HAP-1 (cell line): Measurements from ENCODE around the gene NRG2.

Source experiments
- DNase-seq, 2 experiments: peaks; one replicate each; pipeline ENCODE4 v3.0.0-alpha.2; 2016 to 2020; ENCODE audit warnings: low spot score in 2 of 2
- H3K27me3 ChIP-seq: fragments of 250-450 bp; sonication (Bioruptor Pico); 2 replicates; pipeline ENCODE4 v1.5.1; 2020; ENCODE audit warnings: low read depth, mild to moderate bottlenecking, moderate library complexity
- H3K36me3 ChIP-seq: fragments of 250-450 bp; sonication (Bioruptor Pico); replicated peaks from 2 replicates; pipeline ENCODE4 v1.5.1; 2020; ENCODE audit warnings: mild to moderate bottlenecking
- H3K4me1 ChIP-seq: fragments of 250-450 bp; sonication (Bioruptor Pico); 2 replicates; pipeline ENCODE4 v1.5.1; 2020; ENCODE audit warnings: mild to moderate bottlenecking
- H3K4me3 ChIP-seq: fragments of 250-450 bp; sonication (Bioruptor Pico); 2 replicates; pipeline ENCODE4 v1.5.1; 2020; ENCODE audit warnings: mild to moderate bottlenecking, moderate library complexity
- H3K9me3 ChIP-seq: fragments of 250-450 bp; sonication (Bioruptor Pico); 2 replicates; pipeline ENCODE4 v1.5.1; 2020; ENCODE audit warnings: mild to moderate bottlenecking, moderate library complexity
- in situ Hi-C: fragments of 300-500 bp; cut with MboI; formaldehyde crosslinking; loops from 3 replicates; pipeline ENCODE4 v1.14.3; 2020; ENCODE audit warnings: low sequenced_read_pairs, inconsistent platforms, mixed read lengths

The NRG2 gene

DNA sequence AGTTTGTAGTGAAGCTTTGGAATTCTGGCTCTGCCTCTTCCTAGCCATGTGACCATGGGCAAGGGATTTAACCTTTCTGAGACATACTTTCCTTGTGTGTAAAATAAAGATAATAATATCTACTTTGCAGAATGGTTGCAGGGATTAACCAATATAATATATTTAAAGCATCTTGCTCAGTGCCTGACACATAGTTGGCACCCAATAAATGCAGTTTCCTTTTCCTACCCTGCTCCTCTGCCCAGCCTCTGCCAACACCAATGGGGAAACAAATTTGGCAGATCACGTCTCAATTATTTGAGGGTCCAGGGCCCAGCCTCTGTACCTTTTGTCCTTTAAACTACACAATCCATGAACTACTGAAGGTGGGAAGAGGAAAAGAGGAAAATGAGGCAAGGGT, 91.1 kb downstream of the NRG2 start:
- Histone ChIP-seq H3K36me3 (no peaks in the 10 kb centered on the region), H3K9me3 (no peaks in the 10 kb centered on the region), H3K4me3 (no peak overlapping the region), H3K27me3 (no peaks in the 10 kb centered on the region), H3K4me1 (no peaks in the 10 kb centered on the region)
- in situ Hi-C loops = no loop called here
- no peak for DNase-seq

GRCh38 chr5:139951296-139951924, 91.7 kb downstream of the NRG2 start:
- no peak for DNase-seq
- Histone ChIP-seq H3K9me3 (no peaks in the 10 kb centered on the region), H3K4me1 (no peaks in the 10 kb centered on the region), H3K27me3 (peaks cover 1% of the 10 kb centered on the region), H3K36me3 (no peaks in the 10 kb centered on the region), H3K4me3 (no peak overlapping the region)
- in situ Hi-C loops = no loop called here

- peaks cover 8% of the 10 kb centered on the region for H3K27me3 ChIP-seq
- DNase-seq = no peak
- in situ Hi-C loops = no loop called here
- H3K9me3 ChIP-seq = no peaks in the 10 kb centered on the region
- H3K36me3 ChIP-seq = no peaks in the 10 kb centered on the region
- no peaks in the 10 kb centered on the region for H3K4me1 ChIP-seq
- no peak overlapping the region for H3K4me3 ChIP-seq
Measured at GRCh38 chr5:139950436-139950835, 92.7 kb downstream of the NRG2 start.

- Histone ChIP-seq H3K36me3 (no peaks in the 10 kb centered on the region), H3K27me3 (peaks cover 11% of the 10 kb centered on the region), H3K9me3 (no peaks in the 10 kb centered on the region), H3K4me3 (no peak overlapping the region), H3K4me1 (no peaks in the 10 kb centered on the region)
- in situ Hi-C loops = no loop called here
- no peak for DNase-seq
Measured at GRCh38 chr5:139949710-139950109, 93.4 kb downstream of the NRG2 start.

DNA sequence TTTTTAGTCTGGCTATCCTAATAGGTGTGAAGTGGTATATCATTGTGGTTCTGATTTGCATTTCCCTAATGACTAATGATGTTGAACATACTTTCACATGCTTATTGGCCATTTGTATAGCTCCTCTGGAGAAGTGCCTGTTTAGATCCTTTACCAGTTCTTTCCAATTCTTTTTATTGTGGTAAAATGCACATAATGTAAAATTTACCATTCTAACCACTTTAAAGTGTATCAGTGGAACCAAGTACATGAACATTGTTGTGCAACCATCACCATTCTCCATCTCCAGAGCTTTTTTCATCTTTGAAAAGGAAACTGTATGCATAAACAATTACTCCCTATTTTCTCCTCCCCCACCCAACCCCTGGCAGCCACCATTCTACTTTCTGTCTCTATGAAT, 95.4 kb downstream of the NRG2 start:
- no peak for DNase-seq
- Histone ChIP-seq H3K4me3 (no peak overlapping the region), H3K36me3 (no peaks in the 10 kb centered on the region), H3K4me1 (no peaks in the 10 kb centered on the region), H3K27me3 (peaks cover 19% of the 10 kb centered on the region), H3K9me3 (no peaks in the 10 kb centered on the region)
- in situ Hi-C loops = no loop called here

DNA sequence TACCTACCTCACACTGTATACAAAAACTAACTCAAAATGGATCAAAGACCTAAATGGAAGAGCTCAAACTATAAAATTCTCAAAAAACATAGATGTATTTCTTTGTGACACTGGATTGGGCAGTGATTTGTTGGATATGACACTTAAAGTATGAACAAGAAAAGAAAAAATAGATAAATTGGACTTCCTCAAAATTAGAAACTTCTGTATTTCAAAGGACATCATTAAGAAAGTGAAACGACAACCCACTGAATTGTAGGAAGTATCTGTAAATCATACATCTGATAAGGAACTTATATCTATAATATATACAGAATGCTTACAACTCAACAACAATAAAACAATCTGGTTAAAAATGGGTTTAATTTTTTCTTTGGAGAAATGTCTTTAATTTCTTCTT, 96.7 kb downstream of the NRG2 start:
- in situ Hi-C loops = no loop called here
- Histone ChIP-seq H3K27me3 (peaks cover 23% of the 10 kb centered on the region), H3K36me3 (no peaks in the 10 kb centered on the region), H3K4me1 (no peaks in the 10 kb centered on the region), H3K4me3 (no peak overlapping the region), H3K9me3 (no peaks in the 10 kb centered on the region)
- no peak for DNase-seq

DNA sequence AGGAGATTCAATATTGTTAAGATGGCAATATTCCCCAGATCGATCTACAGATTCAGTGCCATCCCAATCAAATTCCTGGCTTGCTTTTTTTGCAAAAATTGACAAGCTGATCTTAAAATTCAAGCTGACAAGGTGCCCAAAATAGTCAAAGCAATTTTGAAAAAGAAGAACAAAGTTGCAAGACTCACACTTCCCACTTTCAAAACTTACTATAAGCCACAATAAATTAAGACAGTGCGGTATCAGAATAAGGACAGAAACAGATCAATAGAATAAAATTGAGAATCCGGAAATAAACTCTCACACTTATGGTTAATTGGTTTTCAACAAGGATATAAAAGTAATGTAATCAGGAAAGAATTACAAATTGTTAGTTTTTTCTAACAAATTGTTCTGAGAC, 97.1 kb downstream of the NRG2 start:
- H3K4me3 ChIP-seq = no peak overlapping the region
- no peaks in the 10 kb centered on the region for H3K36me3 ChIP-seq
- H3K27me3 ChIP-seq = peaks cover 23% of the 10 kb centered on the region
- no peaks in the 10 kb centered on the region for H3K9me3 ChIP-seq
- no peak for DNase-seq
- no peaks in the 10 kb centered on the region for H3K4me1 ChIP-seq
- in situ Hi-C loops = no loop called here

- H3K4me1 ChIP-seq = no peaks in the 10 kb centered on the region
- in situ Hi-C loops = no loop called here
Measured at GRCh38 chr5:139942243-139942642, 100.9 kb downstream of the NRG2 start.

GRCh38 chr5:139930406-139930805, 112.7 kb downstream of the NRG2 start:
- H3K9me3 ChIP-seq = 0 out of 2 replicates have a peak, but pooled peaks cover 2% of the 10 kb centered on the region
- no peaks in the 10 kb centered on the region for H3K36me3 ChIP-seq
- H3K4me3 ChIP-seq = no peak overlapping the region
- DNase-seq = no peak
- in situ Hi-C loops = no loop called here
- H3K27me3 ChIP-seq = no peaks in the 10 kb centered on the region
- no peaks in the 10 kb centered on the region for H3K4me1 ChIP-seq

More at GRCh38 chr5:139942243-139942642, 100.9 kb downstream of the NRG2 start:
- no peaks in the 10 kb centered on the region for H3K36me3 ChIP-seq
- H3K27me3 ChIP-seq = peaks cover 25% of the 10 kb centered on the region
- H3K9me3 ChIP-seq = no peaks in the 10 kb centered on the region
- H3K4me3 ChIP-seq = no peak overlapping the region
- DNase-seq = no peak

- Histone ChIP-seq H3K27me3 (no peaks in the 10 kb centered on the region), H3K4me3 (no peak overlapping the region), H3K9me3 (0 out of 2 replicates have a peak, but pooled peaks cover 2% of the 10 kb centered on the region), H3K36me3 (no peaks in the 10 kb centered on the region), H3K4me1 (no peaks in the 10 kb centered on the region)
- in situ Hi-C loops = no loop called here
- no peak for DNase-seq
Measured at GRCh38 chr5:139926797-139927503, 116.1 kb downstream of the NRG2 start.

DNA sequence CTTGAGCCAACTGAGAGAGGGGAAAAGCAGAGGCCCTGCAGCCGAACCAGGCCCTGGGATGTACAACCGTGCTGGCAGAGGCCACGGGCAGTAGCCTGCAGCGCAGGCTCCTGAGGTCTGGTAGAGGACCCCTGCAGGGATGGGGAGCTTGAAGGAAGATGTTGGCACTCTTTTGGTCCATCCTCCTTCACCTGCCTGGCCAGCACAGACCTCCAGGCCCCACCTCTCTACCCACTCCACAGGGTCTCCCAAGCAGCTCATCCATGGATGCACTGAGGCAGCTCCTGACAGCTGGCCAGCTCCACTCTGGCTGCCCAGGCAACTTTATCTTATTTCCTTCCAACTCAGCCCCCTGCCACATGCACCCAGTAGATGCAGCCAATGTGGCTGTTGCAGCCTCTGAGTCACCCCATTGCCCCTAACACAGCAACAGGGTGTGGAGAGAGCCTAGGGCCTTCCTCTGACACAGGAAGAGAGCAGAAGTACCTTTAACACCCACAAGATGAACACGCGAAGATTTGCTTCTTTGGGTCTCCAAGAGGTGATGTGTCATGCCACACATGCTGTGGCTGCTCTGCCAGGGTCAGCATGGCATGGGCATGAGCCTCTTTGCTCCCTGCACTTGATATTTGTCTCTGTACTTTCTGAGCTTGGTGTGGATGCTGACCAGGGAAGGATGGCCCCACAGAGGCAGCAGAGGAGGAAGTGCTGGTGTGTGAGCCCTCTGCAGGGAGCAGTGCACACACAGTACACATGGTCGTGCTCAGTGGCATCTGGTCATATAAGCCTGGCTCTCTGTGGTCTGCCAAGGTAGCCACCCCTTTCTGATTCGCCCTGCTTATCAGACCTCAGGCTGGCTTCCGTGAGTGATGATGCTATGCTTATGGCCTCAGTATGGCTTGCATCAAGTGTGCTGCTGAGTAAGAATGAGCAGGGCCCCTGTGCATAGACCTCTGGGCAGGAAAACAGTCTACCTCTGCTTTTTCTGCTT, 117.2 kb downstream of the NRG2 start:
- in situ Hi-C loops = no loop called here

GRCh38 chr5:139925216-139925562, 117.9 kb downstream of the NRG2 start:
- H3K4me3 ChIP-seq = no peak overlapping the region
- no peaks in the 10 kb centered on the region for H3K9me3 ChIP-seq
- peaks cover 5% of the 10 kb centered on the region; the same call in 1 of the 2 replicates for H3K27me3 ChIP-seq
- H3K4me1 ChIP-seq = no peaks in the 10 kb centered on the region
- H3K36me3 ChIP-seq = no peaks in the 10 kb centered on the region
- no peak for DNase-seq
- in situ Hi-C loops = no loop called here

More for the DNA sequence above, 117.2 kb downstream of the NRG2 start:
- Histone ChIP-seq H3K9me3 (no peaks in the 10 kb centered on the region), H3K27me3 (0 out of 2 replicates have a peak, but pooled peaks cover 1% of the 10 kb centered on the region), H3K4me1 (no peaks in the 10 kb centered on the region), H3K36me3 (no peaks in the 10 kb centered on the region), H3K4me3 (no peak overlapping the region)
- no peak for DNase-seq

GRCh38 chr5:139924294-139925215, 118.5 kb downstream of the NRG2 start:
- no peak overlapping the region for H3K4me3 ChIP-seq
- H3K4me1 ChIP-seq = no peaks in the 10 kb centered on the region
- peaks cover 10% of the 10 kb centered on the region; the same call in 1 of the 2 replicates for H3K27me3 ChIP-seq
- H3K9me3 ChIP-seq = no peaks in the 10 kb centered on the region
- DNase-seq = no peak
- in situ Hi-C loops = no loop called here
- no peaks in the 10 kb centered on the region for H3K36me3 ChIP-seq
